OCI-M2 (cell line): ENCODE data around the gene GATAD2A.
"Not testable (repeated sequence)": the region's sequence is repeated elsewhere in the genome, so short reads cannot be mapped to it uniquely, and the experiment has no call there.

Experiments used
- DNase-seq: peaks from one replicate; lab custom pipeline; 2025; ENCODE audit not compliant: unreplicated experiment; lab: John Stamatoyannopoulos, UW

Gene GATAD2A

DNA sequence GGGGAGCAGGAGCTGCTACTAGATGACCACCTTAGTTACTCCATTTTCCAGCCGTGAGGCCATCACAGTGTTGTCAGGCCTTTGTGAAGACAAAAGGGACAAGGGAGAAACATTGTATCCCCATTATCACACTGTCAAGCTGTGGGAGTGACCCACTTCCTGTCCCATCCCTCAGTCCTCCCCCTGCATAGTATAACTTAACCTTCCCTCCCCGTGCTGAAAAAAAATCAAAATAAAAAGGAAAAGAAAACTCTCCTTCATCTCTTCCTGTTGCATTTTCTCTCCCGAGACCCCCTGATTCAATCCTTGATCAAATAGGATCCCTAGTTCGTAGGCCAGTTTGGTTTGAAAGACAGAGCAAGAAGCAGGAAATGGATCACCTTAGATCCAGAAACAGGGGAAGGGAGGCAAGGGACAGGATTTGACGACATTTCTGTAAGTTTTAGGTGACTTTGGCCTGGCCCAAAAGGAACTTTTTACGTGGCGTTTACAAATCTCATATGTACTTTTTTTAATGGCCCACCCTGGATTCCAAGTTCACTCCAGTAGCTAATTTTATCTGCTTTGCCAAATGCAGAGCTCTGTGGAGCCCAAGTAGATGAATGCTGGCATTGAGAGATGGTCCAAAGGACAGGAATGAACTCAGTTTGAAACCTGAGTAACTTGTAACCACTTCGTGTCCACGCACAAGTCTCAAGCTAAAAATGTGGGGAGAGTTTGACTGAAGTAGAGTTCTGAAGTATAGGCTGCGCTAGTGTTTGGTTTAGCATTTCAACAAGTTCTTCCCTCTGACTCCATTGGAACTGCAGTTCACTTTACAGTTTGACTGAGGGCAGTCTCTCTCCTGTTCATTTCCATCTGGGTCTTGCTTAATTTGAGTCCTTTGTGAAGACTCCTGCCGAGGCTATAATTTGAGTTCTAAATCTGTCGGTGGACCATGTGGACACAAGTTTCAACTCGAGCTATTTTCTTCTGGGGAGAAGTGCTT is 16.6 kb upstream of the GATAD2A start:
- no peak for DNase-seq

- not testable (repeated sequence) for DNase-seq
Measured at GRCh38 chr19:19389683-19390082, 15.8 kb upstream of the GATAD2A start.

GRCh38 chr19:19394333-19394732 is 11.1 kb upstream of the GATAD2A start:
- DNase-seq, result not testable (repeated sequence)

DNA sequence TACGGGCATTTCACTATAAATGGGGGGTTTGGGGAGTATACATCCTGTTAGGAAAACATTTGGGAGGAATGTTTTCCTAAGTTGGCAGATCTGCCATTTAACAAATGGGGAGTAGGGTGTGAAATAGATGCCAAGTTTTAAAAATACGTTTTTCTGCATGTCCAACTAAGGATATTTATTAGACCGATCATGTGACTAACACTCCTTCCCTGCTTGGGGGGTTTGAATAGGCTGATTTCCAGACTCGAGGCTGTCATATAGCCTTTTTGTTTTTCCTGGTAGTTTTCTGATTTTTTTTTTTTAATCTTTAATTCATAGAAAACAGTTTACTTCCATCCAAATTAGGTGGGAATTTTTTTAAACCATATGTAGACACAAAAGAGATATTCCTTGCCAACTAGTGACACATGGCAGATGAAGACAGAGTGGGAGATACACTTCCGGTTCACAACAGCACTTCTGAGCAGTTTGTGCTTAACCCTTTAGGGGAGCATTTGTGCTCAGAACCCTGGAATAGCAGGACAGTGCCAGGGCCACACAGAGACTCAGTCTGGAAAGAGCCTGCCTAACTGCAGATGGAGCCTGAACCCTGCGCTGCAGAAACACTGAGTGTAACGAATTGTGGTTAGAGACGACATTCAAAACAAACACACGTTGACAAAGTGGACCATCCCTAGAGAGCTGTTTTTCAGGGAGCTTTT is 5.6 kb upstream of the GATAD2A start:
- DNase-seq, result no peak

GRCh38 chr19:19402656-19403372 is 2.7 kb upstream of the GATAD2A start:
- DNase-seq, result no peak

- no peak for DNase-seq
Measured at GRCh38 chr19:19403373-19403901, 2.0 kb upstream of the GATAD2A start.

DNA sequence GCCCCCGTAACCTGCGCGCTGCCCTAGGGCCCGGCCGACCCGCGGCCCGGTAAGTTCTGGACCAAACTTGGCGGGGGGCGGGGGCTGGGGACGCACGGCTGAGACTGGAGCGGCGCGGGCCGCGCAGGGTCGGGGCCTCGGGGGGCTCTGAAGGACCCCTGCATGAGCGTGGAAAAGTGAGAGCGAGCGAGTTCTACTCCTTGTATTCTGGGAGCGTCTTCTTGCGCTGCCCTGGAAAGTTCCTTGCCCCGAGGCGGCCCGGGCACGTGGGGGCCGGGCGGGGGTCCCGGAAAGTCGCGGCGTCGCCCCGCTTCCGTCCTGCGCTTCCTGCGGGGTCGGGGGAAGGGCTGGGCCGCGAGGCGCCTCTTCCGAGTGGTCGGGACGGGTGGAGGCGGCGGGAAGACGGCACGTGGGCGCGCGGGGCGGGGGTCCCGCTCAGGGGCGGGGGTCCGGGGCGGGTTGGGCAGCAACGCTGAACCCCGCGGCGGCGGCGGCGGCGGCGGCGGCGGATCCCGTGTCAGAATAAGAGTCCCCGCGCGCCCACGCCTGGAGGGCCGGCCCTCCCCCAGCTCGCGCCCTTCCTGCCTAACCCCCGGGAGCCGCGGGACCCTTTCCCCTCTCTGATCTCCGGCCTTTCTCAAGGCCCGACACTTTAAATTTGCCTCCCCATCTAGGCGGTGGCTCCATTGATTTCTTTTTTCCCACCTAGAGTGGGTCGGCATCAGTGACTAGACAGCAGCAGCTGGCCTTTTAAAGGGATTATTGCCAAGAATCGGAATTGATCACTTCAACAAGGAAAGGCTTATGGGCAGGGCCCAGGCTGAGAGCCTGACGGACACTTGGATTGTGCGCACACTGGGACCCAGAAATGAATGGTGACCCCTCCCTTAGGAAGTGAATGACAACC is 749 bp downstream of the GATAD2A start:
- no peak for DNase-seq

- peak; percentile 87 for DNase-seq
Measured at GRCh38 chr19:19406878-19407632, 1.6 kb downstream of the GATAD2A start.

DNA sequence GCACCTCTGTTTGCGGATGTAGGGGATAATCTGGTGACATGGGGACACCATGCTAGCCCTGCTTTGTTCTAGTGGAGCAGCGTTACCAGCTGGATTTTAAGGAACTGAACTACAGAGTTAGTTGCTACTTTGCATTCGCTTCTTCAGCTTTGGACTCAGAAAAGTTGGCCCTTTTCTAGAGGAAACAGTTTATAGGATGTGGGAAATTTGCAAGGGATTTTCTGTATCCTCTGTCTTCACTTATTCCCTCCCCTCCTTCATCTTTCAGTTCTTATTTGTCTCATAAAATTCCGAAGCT is 2.1 kb downstream of the GATAD2A start:
- no peak for DNase-seq

GRCh38 chr19:19409205-19409604 is 3.7 kb downstream of the GATAD2A start:
- no peak for DNase-seq

DNA sequence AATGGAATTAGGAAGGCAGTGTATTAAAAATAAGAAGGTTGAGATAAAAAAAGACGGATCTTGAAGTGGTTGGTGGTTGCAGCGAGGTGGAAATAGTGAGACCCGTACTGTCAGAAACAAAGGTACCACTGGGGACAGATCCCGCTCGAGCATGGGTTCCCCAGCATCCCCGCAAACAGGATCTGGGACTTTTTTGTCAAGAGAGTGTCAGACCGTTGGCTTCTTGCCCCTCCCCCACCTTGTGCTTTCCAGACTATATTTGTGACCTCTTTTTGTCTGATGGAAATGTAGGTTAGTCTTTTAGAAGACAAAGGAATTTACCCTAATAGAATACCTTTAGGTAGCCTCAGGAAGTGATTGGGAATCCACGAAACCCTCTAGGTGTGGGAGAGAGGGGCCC is 4.2 kb downstream of the GATAD2A start:
- DNase-seq, result no peak

- no peak for DNase-seq
Measured at GRCh38 chr19:19410553-19411550, 5.4 kb downstream of the GATAD2A start.

DNA sequence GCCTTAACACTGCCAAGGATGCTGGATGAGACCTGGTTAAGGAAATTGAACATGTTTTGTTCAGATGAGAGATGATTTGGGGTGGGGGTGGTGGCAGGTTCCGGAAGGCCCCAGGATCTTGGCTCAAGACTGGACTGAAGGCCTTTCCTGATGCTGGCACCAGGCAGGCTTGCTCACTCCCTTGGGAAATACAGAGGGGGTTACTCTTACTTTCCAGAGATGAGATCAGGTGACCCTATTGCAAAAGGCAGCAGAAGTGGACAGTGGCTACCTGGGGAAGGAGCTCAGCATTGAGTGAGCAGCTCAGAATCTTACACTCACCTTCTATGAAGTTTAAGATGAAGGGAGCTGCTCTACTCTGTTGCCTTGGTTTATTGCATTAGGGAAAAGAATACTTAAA is 10.8 kb downstream of the GATAD2A start:
- DNase-seq, result no peak

DNA sequence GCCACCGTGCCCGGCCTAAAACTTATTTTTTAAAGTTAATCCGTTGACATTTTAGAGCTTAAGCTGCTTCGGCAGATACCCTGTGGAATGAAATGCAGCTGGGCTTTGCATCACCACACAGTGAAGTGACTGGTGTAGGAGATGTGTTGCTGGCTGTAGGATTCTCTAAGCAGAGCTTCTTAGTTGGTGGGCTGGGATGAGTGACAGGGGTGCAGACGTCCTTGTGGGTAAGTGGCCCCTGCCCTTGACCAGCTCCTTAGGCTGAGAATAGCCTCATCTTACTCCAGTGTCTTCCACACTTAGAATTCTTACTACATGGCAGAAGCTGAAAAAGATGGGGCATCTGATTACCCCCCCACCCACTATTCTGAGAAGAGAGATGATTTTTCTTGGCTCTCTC is 11.6 kb downstream of the GATAD2A start:
- DNase-seq, result no peak

DNA sequence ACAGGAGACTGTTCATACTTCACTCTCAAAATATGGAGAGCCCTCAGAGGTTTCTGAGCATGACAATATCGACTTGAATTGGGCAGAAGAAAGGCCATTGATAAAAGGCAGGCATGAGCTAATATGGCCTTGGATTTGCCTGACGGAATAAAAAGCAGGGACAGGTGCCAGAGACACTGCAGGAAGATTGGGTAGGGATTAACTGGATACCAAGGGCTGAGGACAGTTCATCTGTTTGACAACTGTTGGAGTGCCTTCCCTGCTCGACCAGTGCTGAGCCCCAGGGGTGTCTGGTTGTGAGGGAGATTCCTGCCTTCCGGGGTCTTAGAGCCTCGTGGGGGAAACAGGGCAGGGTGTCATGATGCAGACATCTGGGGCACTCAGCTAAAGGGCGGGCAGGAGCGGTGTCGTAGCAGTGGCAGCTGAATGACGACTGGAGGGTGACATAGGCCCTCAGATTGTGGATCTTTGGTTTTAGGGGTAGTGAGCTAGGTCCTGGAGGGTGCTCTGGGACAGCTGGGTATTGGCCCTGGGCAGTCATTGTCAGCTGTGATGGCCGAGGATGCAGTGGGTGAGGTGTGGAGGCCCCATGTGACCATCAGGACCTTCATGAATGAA is 12.3 kb downstream of the GATAD2A start:
- no peak for DNase-seq

GRCh38 chr19:19418555-19419260 is 13.2 kb downstream of the GATAD2A start:
- no peak for DNase-seq

DNA sequence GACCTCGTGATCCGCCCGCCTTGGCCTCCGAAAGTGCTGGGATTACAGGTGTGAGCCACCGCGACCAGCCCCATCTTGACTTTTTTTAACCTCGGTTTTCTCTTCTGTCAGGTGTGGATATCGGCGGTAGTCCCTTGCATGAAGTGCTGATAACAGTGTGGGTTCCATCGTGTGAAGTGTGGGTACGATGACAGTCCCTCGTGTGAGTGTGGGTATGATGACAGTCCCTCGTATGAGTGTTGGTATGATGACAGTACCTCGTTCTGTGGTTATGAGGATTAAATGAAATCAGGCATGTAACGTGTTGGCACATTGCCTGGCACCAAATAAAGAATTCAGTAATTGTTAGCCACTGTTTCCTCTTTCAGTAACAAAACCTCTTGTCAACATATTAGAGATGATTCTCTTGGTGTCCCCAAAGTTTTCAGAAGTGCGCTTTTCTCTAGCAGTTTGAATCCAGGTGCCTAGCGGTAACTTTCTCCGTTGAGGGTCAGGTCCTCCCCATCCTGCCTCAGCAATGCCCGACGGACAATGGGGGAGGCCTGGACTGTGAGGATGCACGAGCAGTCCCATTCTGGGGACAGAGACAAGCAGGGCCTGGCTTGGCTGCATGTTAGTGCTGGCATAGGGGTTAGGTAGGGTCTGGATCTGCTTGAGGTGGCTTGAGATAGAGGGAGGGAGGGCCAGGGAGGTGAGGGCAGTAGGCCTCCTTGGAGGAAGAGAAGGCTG is 15.3 kb downstream of the GATAD2A start:
- DNase-seq, result no peak
